HepG2 (cell line): ENCODE measurements around the gene COBLL1. TPM values are rescaled to one million over a fixed set of nuclear protein-coding genes. Genes with fewer than 3 reads are reported as not detected.
"Not testable (repeated sequence)": the region's sequence is repeated elsewhere in the genome, so short reads cannot be mapped to it uniquely, and the experiment has no call there.

Source experiments
- ATAC-seq: fragments of 200-7000 bp; cut with Tn5 transposase; 3 replicates; pipeline ENCODE4 v1.9.1; 2020; ENCODE audit warnings: mild to moderate bottlenecking, moderate library complexity
- BruUV-seq: library from RNA; stranded (reverse); fragments of 400-500 nt; replicated peaks from 2 replicates; lab custom pipeline; 2021; lab: Mats Ljungman, UMichigan
- CTCF ChIA-PET: fragments of 300-600 bp; formaldehyde crosslinking; extraction: SDS; loops from one replicate; lab custom pipeline; 2021; ENCODE audit warnings: low total read pairs, inconsistent platforms, low intra/inter-chr PET ratio; lab: Yijun Ruan, JAX
- POLR2A ChIA-PET: fragments of 350-600 bp; sonication (Branson Sonifier 250); formaldehyde crosslinking; loops from one replicate; lab custom pipeline; 2020; ENCODE audit warnings: antibody characterized with exemption, inconsistent platforms; lab: Yijun Ruan, JAX
- DNase-seq: peaks from one replicate; pipeline ENCODE4 v3.0.0-alpha.2; 2015; ENCODE audit warnings: low spot score
- FAIRE-seq: peaks from 3 replicates; lab custom pipeline; 2011; peaks lifted over from hg19 to GRCh38; lab: Jason Lieb, UNC
- H2AFZ ChIP-seq: one replicate; pipeline ENCODE4 v1.6.1; 2011; ENCODE audit warnings: low read length, inconsistent platforms
- H3K27ac ChIP-seq: fragments of 300-600 bp; 3 replicates; pipeline ENCODE4 v1.8.0; 2011; ENCODE audit warnings: mixed run types, mild to moderate bottlenecking, mixed read lengths, low read length, inconsistent platforms; ENCODE audit not compliant: insufficient read depth; ENCODE audit errors: extremely low read length
- H3K27me3 ChIP-seq, 2 experiments: fragments of 200-600 bp in 1 of 2; 2 replicates in 1 of 2; 3 replicates in 1 of 2; pipeline versions ENCODE4 v1.6.0 to v1.8.0; 2011; ENCODE audit warnings: low read length in 2 of 2, mild to moderate bottlenecking in 2 of 2, moderate library complexity in 2 of 2, inconsistent platforms in 1 of 2; ENCODE audit not compliant: insufficient read depth in 2 of 2, control insufficient read depth in 1 of 2
- H3K36me3 ChIP-seq, 2 experiments: fragments of 200-600 bp in 1 of 2; replicated peaks in 1 of 2; 2 replicates in 1 of 2; 3 replicates in 1 of 2; pipeline versions ENCODE4 v1.5.1 to v1.8.0; 2011; ENCODE audit warnings: low read length in 2 of 2, inconsistent platforms in 1 of 2; ENCODE audit not compliant: insufficient read depth in 2 of 2, control insufficient read depth in 1 of 2
- H3K4me1 ChIP-seq: 2 replicates; pipeline ENCODE4 v1.5.1; 2012; ENCODE audit warnings: low read length, inconsistent platforms; ENCODE audit not compliant: insufficient read depth
- H3K4me2 ChIP-seq: 2 replicates; pipeline ENCODE4 v1.6.0; 2011; ENCODE audit warnings: low read depth, low read length, inconsistent platforms
- H3K4me3 ChIP-seq, 3 experiments: fragments of 200-600 bp in 1 of 3; sonication (generic), shearing (Covaris generic) in 1 of 3; replicated peaks in 1 of 3; 2 replicates each; pipeline ENCODE4 v1.5.1; 2011 to 2016; ENCODE audit warnings: low read length in 3 of 3, inconsistent platforms in 2 of 3, low read depth in 2 of 3, mild to moderate bottlenecking in 2 of 3, control low read depth in 1 of 3, mixed read lengths in 1 of 3; ENCODE audit not compliant: insufficient read depth in 1 of 3
- H3K79me2 ChIP-seq: one replicate; pipeline ENCODE4 v1.6.1; 2011; ENCODE audit warnings: low read length, inconsistent platforms; ENCODE audit not compliant: insufficient read depth
- H3K9ac ChIP-seq: 2 replicates; pipeline ENCODE4 v1.6.0; 2011; ENCODE audit warnings: mild to moderate bottlenecking, low read depth, low read length, inconsistent platforms; ENCODE audit not compliant: insufficient read depth
- H3K9me3 ChIP-seq: 2 replicates; pipeline ENCODE4 v1.5.1; 2012; ENCODE audit warnings: mild to moderate bottlenecking, low read length
- H4K20me1 ChIP-seq: 2 replicates; pipeline ENCODE4 v1.6.0; 2011; ENCODE audit warnings: inconsistent platforms, mild to moderate bottlenecking, low read length, moderate library complexity; ENCODE audit not compliant: insufficient read depth
- AKNA ChIP-seq: sonication (generic); formaldehyde crosslinking; IDR thresholded peaks from 2 replicates; pipeline ENCODE4 v1.4.0; 2020; ENCODE audit warnings: missing genetic modification reagents, borderline replicate concordance
- HNF4A ChIP-seq: sonication (generic); formaldehyde crosslinking; IDR thresholded peaks from 2 replicates; pipeline ENCODE4 v1.4.0; 2020; ENCODE audit warnings: missing genetic modification reagents
- PAWR ChIP-seq: sonication (generic); formaldehyde crosslinking; IDR thresholded peaks from 2 replicates; pipeline ENCODE4 v1.4.0; 2020; ENCODE audit warnings: missing genetic modification reagents, mild to moderate bottlenecking, borderline replicate concordance
- ZBTB10 ChIP-seq: sonication (generic); formaldehyde crosslinking; IDR thresholded peaks from 2 replicates; pipeline ENCODE4 v1.4.0; 2020; ENCODE audit warnings: missing genetic modification reagents, borderline replicate concordance
- ZFP41 ChIP-seq: sonication (generic); formaldehyde crosslinking; IDR thresholded peaks from 2 replicates; pipeline ENCODE4 v1.4.0; 2020; ENCODE audit warnings: mild to moderate bottlenecking, missing genetic modification reagents, borderline replicate concordance
- ZMYM4 ChIP-seq: sonication (generic); formaldehyde crosslinking; IDR thresholded peaks from 2 replicates; pipeline ENCODE4 v1.8.1; 2023; ENCODE audit warnings: mild to moderate bottlenecking, missing genetic modification reagents
- ZNF644 ChIP-seq: IDR thresholded peaks from 2 replicates; pipeline ENCODE4 v1.6.1; 2016; ENCODE audit warnings: low read depth
- ZNF737 ChIP-seq: sonication (generic); formaldehyde crosslinking; IDR thresholded peaks from 2 replicates; pipeline ENCODE4 v1.5.0; 2020; ENCODE audit warnings: missing genetic modification reagents, mild to moderate bottlenecking, borderline replicate concordance
- WGBS: methylation state at CpG from one replicate; pipeline ENCODE4 v1.1.6; 2017; ENCODE audit warnings: low lambda C conversion rate; 5-methylcytosine and 5-hydroxymethylcytosine counted together
- in situ Hi-C: cut with HindIII; loops from 2 replicates; pipeline ENCODE4 v1.10.0; 2017; ENCODE audit warnings: low pct_unique_long_range_greater_than_20kb; ENCODE audit not compliant: extremely low pct_ligation_motif_present
- intact Hi-C: fragments of 100-400 bp; cut with micrococcal nuclease; formaldehyde crosslinking; loops from one replicate; pipeline ENCODE4 v1.10.0; 2022; ENCODE audit not compliant: unreplicated experiment
- polyA plus RNA-seq, 8 experiments: library from polyadenylated mRNA; depleted of rRNA in 3 of 8; stranded (reverse) in 7 of 8; unstranded in 1 of 8; fragments of >200 nt; fragmentation: Illumina TruSeq in 4 of 8; extraction: Trizol in 4 of 8; gene quantifications; 2 replicates each; pipeline versions ENCODE4 v1.2.1 to v1.2.3, GENCODE V29; 2011 to 2016; ENCODE audit warnings: low read depth in 4 of 8, missing spikeins in 1 of 8, mixed read lengths in 1 of 8; ENCODE audit not compliant: insufficient read depth in 1 of 8
- total RNA-seq, 5 experiments: library from RNA; depleted of rRNA; stranded (reverse); fragments of >200 nt; fragmentation: Illumina TruSeq; extraction: Trizol; gene quantifications; 2 replicates each; pipeline ENCODE4 v1.2.3, GENCODE V29; 2016; ENCODE audit warnings: low read depth in 1 of 5
- TF ChIP-seq, protein P1 (sequence below): IDR thresholded peaks from 2 replicates; pipeline ENCODE4 v1.6.1; 2016; ENCODE audit warnings: low read depth

COBLL1 gene
- total and polyA plus RNA-seq, 2 of the 13 experiments (the other 11 are each of a cell fraction or from before 2014, with no cell fraction given) = 32.6 to 86.8 TPM

GRCh38 chr2:164867779-164868397 lies 26.3 kb upstream of the COBLL1 start (continued):
- no peak for TF ChIP-seq AKNA (CRISPR knock-in tag)
- no peak for TF ChIP-seq ZBTB10 (CRISPR knock-in tag)
- TF ChIP-seq, protein P1, sequence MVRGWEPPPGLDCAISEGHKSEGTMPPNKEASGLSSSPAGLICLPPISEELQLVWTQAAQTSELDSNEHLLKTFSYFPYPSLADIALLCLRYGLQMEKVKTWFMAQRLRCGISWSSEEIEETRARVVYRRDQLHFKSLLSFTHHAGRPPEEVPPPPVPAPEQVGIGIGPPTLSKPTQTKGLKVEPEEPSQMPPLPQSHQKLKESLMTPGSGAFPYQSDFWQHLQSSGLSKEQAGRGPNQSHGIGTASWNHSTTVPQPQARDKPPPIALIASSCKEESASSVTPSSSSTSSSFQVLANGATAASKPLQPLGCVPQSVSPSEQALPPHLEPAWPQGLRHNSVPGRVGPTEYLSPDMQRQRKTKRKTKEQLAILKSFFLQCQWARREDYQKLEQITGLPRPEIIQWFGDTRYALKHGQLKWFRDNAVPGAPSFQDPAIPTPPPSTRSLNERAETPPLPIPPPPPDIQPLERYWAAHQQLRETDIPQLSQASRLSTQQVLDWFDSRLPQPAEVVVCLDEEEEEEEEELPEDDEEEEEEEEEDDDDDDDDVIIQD (CRISPR knock-in tag) = peak; percentile 32; the same call in 1 of the 2 replicates
- TF ChIP-seq PAWR (CRISPR knock-in tag) = no peak
- TF ChIP-seq ZNF737 (CRISPR knock-in tag) = no peak
- TF ChIP-seq HNF4A = peak; percentile 61
- TF ChIP-seq ZMYM4 (CRISPR knock-in tag) = peak; percentile 45; the same call in 1 of the 2 replicates
- TF ChIP-seq ZFP41 (CRISPR knock-in tag) = no peak
- TF ChIP-seq ZNF644 (CRISPR knock-in tag) = peak; percentile 75

DNA sequence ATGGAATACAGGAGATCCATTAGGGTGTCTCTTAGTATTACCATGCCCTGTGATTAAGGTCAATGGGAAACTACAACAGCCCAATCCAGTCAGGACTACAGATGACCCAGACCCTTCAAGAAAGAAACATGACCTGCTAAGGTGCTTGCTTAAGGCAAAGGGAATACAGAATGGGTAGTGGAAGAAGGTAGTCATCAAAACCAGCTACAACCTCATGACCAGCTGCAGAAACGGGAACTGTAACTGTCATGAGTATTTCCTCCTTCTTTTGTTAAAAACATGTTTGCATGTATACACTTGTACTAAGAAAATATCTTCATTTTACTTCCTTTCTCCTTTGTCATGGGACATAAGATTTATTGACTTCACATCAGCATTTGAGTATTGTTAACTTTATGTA lies 24.8 kb upstream of the COBLL1 start:
- 100% methylated on average over 1 of the region's 1 CpG for WGBS
- H3K36me3 ChIP-seq, H3K27me3 ChIP-seq, BruUV-seq, CTCF ChIA-PET, ATAC-seq, H3K27ac ChIP-seq, in situ Hi-C loops, H3K79me2 ChIP-seq, H4K20me1 ChIP-seq, H3K9ac ChIP-seq, DNase-seq, H3K4me3 ChIP-seq, FAIRE-seq, H3K4me2 ChIP-seq, intact Hi-C loops, H3K9me3 ChIP-seq, H2AFZ ChIP-seq: not testable (repeated sequence)
- POLR2A ChIA-PET = interaction anchor here (0.6 kb wide), 1 partner anchor 971 kb away, joined by 3 read pairs; no protein-coding TSS in a partner anchor
- H3K4me1 ChIP-seq = peaks cover 29% of the 10 kb centered on the region
